ENCODE data around the gene ERGIC1.

The ERGIC1 gene

DNA sequence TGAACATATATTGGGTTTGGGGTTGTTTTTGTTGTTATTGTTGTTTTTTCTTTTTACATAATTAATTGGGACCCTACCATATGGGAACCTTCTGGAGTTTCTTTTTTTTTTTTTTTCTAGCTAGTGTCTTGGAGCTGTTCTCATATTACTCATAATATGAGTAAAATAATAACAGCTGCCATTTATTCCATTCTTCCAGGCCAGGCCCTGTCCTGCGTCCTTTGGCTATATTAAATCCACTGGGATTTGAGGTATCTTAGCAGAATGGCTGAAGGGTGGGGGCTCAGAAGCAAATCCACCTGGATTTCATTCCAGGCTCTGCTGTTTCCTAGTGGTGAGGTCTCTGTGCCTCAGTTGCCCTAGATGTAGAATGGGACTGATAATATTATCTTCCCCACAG, 77.9 kb downstream of the ERGIC1 start:
- H3K4me3 ChIP-seq (ENCODE audit: low read depth, low read length): no peak overlapping the region
- no peak for DNase-seq (ENCODE audit: low read depth)
- in situ Hi-C loops (cut with HindIII; ENCODE audit: low sequenced_read_pairs): no loop called here
- TF ChIP-seq, protein P1, sequence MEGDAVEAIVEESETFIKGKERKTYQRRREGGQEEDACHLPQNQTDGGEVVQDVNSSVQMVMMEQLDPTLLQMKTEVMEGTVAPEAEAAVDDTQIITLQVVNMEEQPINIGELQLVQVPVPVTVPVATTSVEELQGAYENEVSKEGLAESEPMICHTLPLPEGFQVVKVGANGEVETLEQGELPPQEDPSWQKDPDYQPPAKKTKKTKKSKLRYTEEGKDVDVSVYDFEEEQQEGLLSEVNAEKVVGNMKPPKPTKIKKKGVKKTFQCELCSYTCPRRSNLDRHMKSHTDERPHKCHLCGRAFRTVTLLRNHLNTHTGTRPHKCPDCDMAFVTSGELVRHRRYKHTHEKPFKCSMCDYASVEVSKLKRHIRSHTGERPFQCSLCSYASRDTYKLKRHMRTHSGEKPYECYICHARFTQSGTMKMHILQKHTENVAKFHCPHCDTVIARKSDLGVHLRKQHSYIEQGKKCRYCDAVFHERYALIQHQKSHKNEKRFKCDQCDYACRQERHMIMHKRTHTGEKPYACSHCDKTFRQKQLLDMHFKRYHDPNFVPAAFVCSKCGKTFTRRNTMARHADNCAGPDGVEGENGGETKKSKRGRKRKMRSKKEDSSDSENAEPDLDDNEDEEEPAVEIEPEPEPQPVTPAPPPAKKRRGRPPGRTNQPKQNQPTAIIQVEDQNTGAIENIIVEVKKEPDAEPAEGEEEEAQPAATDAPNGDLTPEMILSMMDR (IDR thresholded peaks at IDR 0.05; ENCODE audit: low read depth, low read length, missing control alignments): no peak

DNA sequence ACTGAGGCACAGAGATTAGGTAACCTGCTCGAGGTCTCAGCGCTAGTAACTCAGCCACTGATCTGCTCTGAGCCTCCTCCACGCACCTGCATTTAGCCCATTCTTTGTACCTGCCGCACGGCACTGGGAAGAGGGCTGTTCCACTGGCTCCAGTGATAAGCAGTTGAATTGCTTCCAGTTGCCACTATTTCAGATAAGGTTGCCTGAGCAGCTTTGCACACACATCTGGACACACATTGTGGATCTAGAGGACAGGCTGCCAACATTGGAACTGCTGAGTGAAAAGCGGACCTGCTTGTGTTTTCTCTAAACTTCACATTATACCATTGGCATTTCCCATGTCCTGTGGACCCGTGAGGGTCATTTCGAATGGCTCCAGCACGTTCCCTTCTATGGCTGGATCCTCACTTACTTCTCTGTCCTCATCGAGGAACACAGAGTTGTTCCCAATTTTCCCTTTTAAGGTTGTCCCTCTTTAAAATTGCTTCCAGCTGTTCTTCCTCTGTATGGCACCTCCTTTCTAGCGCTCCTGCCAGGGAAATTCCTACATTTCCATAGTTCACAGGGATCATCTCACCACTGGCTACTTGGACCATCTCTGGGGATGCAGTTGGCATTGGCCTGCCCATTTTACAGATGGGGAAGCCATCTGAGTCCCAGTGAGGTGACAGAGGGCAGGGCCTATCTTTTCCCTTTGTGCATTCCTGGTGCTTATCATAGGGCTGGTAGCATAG, 79.2 kb downstream of the ERGIC1 start:
- in situ Hi-C loops (cut with HindIII; ENCODE audit: low sequenced_read_pairs): no loop called here
- DNase-seq (ENCODE audit: low read depth): no peak
- H3K4me3 ChIP-seq (ENCODE audit: low read depth, low read length): no peak overlapping the region
- TF ChIP-seq, protein P1 (IDR thresholded peaks at IDR 0.05; ENCODE audit: low read depth, low read length, missing control alignments): no peak

DNA sequence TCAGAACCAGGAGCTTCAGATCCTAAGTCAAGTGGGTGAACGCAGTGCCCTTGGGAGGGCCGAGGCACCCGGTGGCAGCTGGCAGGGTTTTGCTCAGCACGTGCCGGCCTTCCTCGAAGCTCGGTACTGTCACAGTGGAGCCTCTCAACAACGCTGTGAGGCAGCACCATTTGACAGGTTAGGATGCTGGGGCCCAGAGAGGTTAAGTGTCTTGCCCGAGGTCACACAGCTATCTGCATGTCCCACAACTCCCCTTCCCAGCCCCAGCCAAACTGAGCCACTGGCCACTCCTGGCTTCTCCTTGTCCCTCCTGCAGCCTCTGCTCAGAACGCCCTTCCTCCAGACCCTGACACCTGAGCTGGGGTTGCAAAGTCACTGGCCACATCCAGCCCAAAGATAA, 81.5 kb downstream of the ERGIC1 start:
- TF ChIP-seq, protein P1 (IDR thresholded peaks at IDR 0.05; ENCODE audit: low read depth, low read length, missing control alignments): no peak
- no peak overlapping the region for H3K4me3 ChIP-seq (ENCODE audit: low read depth, low read length)
- in situ Hi-C loops (cut with HindIII; ENCODE audit: low sequenced_read_pairs): no loop called here
- no peak for DNase-seq (ENCODE audit: low read depth)

DNA sequence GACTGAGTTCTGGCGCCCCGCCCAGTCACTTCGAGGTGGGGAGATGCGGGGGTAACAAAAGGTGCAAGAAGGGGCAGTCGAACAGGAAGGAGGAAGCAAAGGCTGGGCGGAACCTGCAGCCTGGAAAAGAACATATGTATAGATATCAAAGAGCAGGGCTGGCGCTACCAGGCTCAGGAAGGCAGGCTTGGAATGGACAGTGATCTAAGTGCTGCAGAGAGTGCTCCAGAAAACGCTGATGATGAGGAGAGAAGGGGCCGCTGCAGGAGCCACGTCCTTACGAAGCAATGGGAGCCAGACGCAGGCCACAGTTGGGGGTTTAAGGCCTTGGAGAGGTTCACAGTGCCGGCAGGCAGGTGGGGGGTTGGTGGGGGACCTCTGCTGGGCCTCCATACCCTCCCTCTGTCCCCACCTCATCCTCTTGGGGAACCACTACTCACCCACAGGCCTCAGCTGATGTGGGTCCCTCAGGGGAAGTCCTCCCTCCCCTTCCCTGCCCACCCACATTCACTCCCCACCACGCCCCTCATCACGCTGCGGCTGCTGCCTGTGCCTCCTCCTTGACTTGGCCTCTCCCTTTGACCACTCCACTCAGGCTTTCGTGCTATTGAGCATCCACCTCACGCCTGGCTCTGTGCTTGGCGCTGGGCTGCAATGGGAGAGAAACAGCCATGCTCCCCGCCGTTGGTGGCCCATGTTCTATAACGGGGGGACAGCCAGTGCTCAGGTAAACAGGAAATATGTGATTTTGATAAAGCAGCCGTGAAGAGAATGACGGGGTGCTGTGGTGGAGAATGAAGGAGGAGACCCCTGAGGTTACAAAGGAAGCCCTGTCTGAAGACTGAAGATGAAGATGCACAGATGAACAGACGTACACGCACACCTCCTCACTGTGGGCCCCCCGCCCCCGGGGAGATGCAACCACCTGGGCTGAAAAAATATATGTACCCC, 84.6 kb downstream of the ERGIC1 start:
- DNase-seq (ENCODE audit: low read depth): no peak
- TF ChIP-seq, protein P1 (IDR thresholded peaks at IDR 0.05; ENCODE audit: low read depth, low read length, missing control alignments): no peak
- in situ Hi-C loops (cut with HindIII; ENCODE audit: low sequenced_read_pairs): no loop called here
- H3K4me3 ChIP-seq (ENCODE audit: low read depth, low read length): no peak overlapping the region

DNA sequence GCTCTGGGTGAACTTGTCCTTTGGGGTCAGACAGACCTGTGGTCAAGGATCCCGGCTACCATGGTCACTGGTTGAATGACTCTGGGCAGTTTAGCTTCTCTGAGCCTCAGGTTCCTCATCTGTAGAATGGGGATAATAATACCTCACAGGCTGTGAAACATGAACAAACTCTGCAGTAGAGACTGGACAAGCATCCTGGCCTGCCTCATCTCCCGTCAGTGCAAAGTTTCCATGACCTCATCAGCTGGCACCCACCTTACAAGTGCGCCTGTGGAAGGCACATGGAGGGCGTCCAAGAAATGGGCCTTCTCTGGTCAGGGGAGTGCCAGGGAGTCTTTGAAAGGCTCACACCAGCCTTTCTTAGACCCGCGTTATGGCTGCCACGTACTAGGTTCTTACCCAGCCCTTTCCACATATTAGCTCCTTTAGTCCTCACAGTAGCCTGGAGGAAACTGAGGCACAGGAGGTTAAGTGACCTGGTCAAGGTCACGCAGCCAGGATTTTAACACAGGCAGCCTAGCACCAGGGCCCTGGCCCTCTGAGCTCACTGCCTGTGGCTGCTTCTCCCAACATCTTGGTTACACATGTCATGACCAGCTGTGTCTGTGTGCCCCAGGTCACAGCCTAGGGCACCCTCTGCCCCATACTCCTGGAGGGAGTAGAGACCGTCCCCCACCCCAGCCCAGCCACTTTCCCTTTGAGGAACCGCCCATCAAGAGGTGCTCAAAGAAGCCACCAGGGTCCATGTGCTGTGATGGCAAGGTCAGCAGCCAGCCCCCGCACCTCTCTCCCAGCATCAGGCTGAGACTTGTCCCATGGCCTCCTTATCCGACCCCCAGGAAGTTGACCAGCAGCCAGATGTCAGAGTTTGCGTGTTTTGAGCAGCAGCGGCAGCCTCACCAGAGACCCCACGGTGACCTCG, 85.7 kb downstream of the ERGIC1 start:
- H3K4me3 ChIP-seq (ENCODE audit: low read depth, low read length): no peak overlapping the region
- TF ChIP-seq, protein P1 (IDR thresholded peaks at IDR 0.05; ENCODE audit: low read depth, low read length, missing control alignments): no peak
- no peak for DNase-seq (ENCODE audit: low read depth)
- in situ Hi-C loops (cut with HindIII; ENCODE audit: low sequenced_read_pairs): no loop called here

DNA sequence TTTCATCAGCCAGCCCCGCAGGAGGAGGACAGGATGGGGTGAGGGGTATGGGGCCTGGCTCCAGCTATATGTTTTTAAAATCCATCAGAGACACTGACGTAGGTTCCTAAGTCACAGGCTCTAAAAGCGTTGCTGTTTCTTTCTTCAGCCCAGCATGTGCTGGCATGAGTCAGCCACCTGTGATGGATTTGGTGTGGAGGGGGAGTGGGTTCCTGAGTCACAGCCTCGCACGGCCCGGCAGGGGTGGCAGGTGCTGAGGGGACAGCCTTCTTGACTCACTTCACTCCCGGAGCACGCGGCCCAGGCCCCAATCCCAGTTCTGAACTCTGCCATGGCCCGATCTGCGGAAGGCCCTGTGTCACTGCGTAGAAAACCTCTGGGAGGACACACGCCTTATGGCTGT, 86.4 kb downstream of the ERGIC1 start:
- DNase-seq (ENCODE audit: low read depth): peak; percentile 99
- TF ChIP-seq, protein P1 (IDR thresholded peaks at IDR 0.05; ENCODE audit: low read depth, low read length, missing control alignments): no peak
- H3K4me3 ChIP-seq (ENCODE audit: low read depth, low read length): no peak overlapping the region
- in situ Hi-C loops (cut with HindIII; ENCODE audit: low sequenced_read_pairs): no loop called here
